ENCODE results near the gene MICOS13.
"Not testable (repeated sequence)": the region's sequence is repeated elsewhere in the genome, so short reads cannot be mapped to it uniquely, and the experiment has no call there.

Gene MICOS13

DNA sequence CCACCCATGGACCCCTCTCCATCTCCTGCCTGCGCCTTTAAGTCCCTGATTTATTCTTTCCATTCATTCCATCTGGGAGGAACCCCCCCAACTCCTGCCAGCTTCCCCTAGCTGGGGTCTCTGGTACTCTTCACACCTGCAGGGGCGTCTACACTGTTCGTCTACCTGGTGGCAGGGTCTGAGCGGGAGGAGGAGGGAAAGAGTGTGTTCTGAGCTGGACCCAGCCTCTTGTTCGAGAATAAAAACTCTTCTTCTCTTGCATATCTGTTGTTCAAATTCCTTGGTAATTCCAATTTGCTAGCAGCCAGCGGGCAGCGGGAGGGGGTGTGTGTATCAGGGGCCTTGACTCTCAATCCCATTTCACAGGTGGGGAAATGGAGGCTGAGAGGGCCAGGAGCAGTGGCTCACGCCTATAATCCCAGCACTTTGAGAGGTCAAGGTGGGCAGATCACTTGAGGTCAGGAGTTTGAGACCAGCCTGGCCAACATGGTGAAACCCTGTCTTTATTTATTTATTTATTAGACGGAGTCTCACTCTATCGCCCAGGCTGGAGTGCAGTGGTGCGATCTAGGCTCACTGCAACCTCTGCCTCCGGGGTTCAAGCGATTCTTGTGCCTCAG lies 8.1 kb upstream of the MICOS13 start:
- H3K4me3 ChIP-seq (ENCODE audit: low read depth, low read length), result not testable (repeated sequence)

- H3K4me3 ChIP-seq (ENCODE audit: low read depth, low read length), result peak overlapping the region; percentile 8
Measured at GRCh38 chr19:5687360-5688198, 7.3 kb upstream of the MICOS13 start.

DNA sequence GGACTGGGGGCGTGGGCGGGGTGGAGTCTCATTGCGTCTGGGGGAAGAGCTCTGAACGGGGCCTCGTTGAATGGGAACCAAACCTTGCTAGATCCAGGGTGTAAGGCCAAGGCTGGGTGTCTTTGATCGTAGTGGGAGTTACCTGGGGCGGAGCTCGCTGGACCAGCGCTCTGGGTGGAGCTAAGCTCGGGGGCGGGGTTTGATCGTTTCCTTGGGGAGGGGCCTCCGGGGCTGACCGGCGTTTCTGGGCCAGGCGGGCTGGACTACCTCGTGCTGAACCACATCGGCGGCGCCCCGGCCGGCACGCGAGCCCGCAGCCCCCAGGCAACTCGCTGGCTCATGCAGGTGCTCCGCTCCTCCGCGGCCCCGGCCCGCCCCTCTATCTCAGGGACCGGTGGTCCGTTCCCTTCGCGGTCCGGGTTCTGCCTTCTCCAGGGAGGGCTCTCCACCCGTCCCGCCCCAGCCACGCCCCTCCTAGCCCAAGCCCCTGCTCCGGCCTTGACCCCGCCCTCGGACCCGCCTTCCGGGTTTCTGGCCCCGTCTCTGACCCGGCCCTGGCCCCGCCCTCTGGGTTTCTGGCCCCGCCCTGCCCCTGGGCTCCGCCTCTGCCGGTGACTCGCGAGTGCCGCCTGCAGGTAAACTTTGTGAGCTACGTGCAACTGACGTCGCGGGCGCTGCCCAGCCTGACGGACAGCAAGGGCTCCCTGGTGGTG lies 6.5 kb upstream of the MICOS13 start:
- peak overlapping the region; percentile 58 for H3K4me3 ChIP-seq (ENCODE audit: low read depth, low read length)

- peak overlapping the region; percentile 58 for H3K4me3 ChIP-seq (ENCODE audit: low read depth, low read length)
Measured at GRCh38 chr19:5686326-5686646, 6.0 kb upstream of the MICOS13 start.

- H3K4me3 ChIP-seq (ENCODE audit: low read depth, low read length), result no peak overlapping the region
Measured at GRCh38 chr19:5684694-5685430, 4.5 kb upstream of the MICOS13 start.

- H3K4me3 ChIP-seq (ENCODE audit: low read depth, low read length), result no peak overlapping the region
Measured at GRCh38 chr19:5683177-5683886, 3.0 kb upstream of the MICOS13 start.

DNA sequence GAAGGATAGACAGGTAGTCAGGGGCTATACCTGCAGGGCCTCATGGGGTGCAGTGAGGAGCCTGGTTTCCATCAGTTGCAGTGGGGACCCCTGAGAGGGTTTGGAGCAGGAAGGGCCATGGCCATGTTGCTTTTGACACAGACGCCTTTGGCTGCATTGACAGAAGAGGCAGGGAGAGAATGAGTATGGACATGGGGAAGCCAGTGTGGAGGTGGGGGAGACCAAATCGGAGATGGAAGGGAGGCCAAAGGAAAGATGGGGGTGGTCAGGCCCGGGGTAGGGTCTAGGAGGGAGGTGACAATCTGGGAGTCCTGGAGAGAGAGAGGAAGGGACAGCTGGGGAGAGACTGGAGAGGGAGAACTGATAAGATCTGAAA lies 1.8 kb upstream of the MICOS13 start:
- no peak overlapping the region for H3K4me3 ChIP-seq (ENCODE audit: low read depth, low read length)

- H3K4me3 ChIP-seq (ENCODE audit: low read depth, low read length), result peak overlapping the region; percentile 74
Measured at GRCh38 chr19:5681391-5682106, 1.2 kb upstream of the MICOS13 start.

- peak overlapping the region; percentile 74 for H3K4me3 ChIP-seq (ENCODE audit: low read depth, low read length)
Measured at GRCh38 chr19:5680084-5680436, 256 bp downstream of the MICOS13 start.

DNA sequence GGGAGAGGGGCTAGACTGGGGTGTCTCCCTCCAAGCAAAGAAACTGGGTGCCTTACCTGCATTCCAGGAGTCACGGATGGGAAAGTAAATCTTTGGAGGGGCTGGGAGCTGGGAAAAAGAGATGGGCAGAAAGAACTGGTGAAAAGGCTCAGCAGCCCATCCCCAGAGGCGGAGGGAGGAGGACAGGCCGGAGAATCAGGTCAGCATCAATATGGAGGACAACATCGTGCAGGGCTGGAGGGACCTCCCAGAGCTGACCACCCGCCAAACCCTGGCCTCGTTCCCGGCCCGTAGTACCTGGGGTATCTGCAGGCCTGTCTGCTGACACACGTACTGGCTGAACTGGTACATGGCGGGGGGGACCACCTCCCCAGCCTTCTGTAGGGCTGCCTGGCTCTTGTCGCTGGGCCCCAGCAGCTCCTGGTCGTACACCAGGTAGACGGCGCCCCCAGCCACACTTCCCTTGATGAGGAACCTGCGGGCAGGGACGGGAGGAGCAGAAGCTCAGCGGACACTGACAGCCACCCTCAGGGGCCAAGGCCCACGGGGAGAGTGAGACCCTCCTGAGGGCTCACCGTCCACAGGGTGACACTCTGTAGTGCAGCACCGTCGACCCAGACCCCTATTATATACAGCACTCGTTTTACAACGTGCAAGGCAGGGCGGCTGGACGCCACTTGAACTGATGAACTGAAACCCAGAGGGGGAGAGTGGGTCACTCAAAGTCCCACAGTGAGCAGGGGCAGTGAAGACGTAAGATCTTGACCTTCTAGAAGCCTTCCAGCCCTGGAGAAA lies 830 bp downstream of the MICOS13 start:
- H3K4me3 ChIP-seq (ENCODE audit: low read depth, low read length), result peak overlapping the region; percentile 74

GRCh38 chr19:5678071-5678718 lies 2.1 kb downstream of the MICOS13 start:
- H3K4me3 ChIP-seq (ENCODE audit: low read depth, low read length), result no peak overlapping the region

DNA sequence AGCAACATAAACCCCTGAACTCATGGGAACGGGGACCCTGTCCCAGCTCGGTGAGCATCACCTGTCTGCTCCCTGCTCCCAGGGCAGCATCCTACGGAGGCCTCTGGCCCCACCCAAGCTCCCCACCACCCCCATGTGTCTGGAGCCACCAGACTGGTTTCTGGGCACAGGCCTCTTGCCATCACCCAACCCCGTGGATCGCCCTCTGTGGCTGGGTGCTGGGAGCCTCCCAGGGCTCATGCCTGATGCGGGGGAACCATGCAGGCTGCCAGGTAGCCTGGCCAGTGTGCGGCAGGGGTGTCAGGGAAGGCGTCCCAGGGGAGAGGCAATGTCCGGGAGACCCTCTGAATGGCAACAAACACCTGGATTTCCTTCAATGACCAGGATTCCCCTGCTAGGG lies 2.7 kb downstream of the MICOS13 start:
- no peak overlapping the region for H3K4me3 ChIP-seq (ENCODE audit: low read depth, low read length)

DNA sequence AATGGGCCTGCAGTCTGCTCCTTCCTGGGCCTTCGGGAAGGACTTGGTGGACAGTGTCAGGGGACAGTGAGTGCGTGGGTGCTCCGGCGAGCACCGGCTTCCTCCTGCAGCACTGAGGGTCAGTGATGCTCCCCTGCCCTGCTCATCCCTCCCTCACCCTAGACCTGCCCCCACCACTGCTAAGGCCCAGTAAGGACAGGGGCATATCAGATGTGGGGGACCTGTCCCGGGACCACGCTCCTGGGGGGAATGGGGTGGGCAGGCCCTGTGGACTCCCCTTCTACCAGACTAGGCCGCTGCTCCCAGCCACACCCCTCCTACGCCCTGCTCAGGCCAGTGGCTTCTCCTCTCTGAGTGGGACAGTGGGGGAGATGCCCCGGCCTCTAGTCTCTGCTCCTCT lies 3.2 kb downstream of the MICOS13 start:
- no peak overlapping the region for H3K4me3 ChIP-seq (ENCODE audit: low read depth, low read length)

DNA sequence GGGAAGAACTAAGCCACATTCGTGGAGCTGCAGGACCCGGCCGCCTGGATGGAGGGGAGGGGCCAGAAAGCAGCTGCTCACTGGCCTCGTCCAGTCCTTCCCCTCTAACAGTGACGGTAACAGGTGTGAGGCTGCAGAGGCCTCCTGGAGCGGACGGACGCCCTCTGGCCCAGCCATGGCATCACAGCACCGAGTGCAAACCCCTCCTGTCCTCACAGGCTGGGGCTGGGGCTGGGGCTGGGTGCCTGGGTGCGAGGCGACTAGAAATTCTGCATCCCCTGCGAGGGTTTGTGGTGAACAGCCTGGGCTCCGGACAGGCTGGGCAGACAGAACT lies 3.6 kb downstream of the MICOS13 start:
- no peak overlapping the region for H3K4me3 ChIP-seq (ENCODE audit: low read depth, low read length)

DNA sequence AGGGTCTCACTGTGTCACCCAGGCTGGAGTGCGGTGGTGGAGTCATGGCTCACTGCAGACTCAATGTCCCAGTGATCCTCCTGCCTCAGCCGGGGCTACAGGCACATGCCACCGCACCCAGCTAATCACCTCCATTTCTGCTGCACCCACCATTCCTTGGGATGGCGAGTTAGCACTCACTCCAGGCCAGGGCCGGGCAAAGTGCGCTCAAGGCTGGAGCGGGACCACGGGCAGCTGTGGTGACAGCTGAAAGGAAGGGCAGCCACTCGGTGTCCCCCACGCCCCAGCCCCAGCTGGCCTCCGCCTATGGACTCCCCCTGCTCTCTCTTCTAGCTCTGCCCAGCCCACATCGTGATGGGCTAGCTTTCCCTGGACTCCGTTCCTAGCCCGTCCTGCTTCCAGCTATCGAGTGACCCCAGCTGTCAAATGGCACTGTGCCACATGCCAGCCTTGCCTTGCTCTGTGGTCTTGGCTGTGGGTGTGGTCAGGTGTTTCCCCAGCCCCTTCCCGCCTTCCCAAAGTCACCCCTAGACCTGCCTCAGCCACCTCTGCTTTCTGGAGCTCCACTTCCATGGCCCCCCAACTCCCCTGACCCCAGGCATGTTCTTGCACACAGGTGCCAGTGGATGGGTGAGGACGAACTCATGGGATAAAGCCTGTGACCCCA lies 4.1 kb downstream of the MICOS13 start:
- H3K4me3 ChIP-seq (ENCODE audit: low read depth, low read length), result no peak overlapping the region

GRCh38 chr19:5674714-5675113 lies 5.6 kb downstream of the MICOS13 start:
- no peak overlapping the region for H3K4me3 ChIP-seq (ENCODE audit: low read depth, low read length)

DNA sequence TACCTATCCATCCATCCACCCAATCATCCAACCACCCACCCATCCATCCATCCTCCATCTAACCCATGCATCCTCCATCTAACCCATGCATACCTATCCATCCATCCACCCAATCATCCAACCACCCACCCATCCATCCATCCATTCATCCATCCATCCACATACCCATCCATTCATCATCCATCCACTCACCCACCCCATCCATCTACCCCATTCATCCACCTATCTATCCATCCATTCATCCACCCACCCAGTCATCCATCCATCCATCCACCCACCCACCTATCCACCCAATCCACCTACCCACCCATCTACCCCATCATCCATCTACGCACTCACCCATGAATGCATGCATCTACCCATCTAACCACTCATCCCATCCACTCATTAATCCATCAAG lies 6.6 kb downstream of the MICOS13 start:
- H3K4me3 ChIP-seq (ENCODE audit: low read depth, low read length), result no peak overlapping the region

DNA sequence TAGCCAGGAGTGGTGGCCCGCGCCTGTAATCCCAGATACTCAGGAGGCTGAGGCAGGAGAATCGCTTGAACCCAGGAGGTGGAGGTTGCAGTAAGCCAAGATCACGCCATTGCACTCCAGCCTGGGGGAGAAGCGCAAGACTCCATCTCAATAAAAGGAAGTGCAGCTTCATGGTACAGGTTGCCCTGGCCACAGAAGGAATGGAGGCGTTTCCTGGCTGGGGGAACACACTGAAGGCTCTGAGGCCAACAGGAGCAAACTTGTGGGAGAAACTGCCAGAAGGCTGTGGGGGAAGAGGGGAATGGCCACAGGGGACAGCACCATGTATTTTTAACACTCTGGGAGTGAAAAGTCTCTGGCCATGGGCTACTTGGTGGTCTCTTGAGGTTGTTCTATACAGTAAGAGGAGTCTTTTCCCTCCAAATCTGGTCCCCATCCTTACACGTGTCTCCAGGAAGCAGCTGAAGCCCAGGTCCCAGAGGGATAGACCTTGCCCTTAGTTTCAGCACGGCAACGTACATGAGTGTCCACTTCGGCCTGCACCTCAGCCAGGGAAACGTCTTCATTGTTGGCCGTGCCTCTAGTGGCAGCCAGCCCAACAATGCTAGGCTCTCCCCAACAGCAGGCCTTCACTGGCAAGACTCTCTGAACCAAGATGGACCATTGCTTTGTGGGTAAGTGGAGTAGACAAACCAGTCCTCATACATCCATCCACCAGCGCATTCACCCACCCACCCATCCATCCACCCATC lies 7.4 kb downstream of the MICOS13 start:
- H3K4me3 ChIP-seq (ENCODE audit: low read depth, low read length), result no peak overlapping the region
